Measurements from ENCODE around the gene CIROP.
A peak's percentile ranks its signal among the peaks of the same experiment; 100 is the strongest.

Gene CIROP

GRCh38 chr14:23129759-23130316, 25.0 kb upstream of the CIROP start:
- Histone ChIP-seq H2AFZ (ENCODE audit: low read depth, low read length) (no peak overlapping the region), H2BK120ac (ENCODE audit: low read depth, low read length) (no peak overlapping the region), H2BK12ac (ENCODE audit: low read length in 2 of 2) (no peak overlapping the region), H2AK5ac (ENCODE audit: low read length, severe bottlenecking) (no peak overlapping the region), H3K36me3 (ENCODE audit: control insufficient read depth in 1 of 2, insufficient read depth in 2 of 2, low read depth in 1 of 2, low read length in 2 of 2) (peaks cover 0 to 53% of the 10 kb centered on the region in 2 experiments), H3K4me2 (ENCODE audit: low read length, poor library complexity, severe bottlenecking) (no peak overlapping the region), H3K4ac (ENCODE audit: low read depth in 1 of 2, low read length in 2 of 2) (no peak overlapping the region), H3K18ac (ENCODE audit: low read depth in 1 of 2, low read length in 2 of 2) (no peak overlapping the region), H2BK15ac (ENCODE audit: low read depth, poor library complexity, severe bottlenecking) (no peak overlapping the region), H3K9ac (ENCODE audit: low read length) (no peak overlapping the region), H3K4me1 (ENCODE audit: control insufficient read depth, insufficient read depth, low read depth, low read length) (no peaks in the 10 kb centered on the region), H4K91ac (ENCODE audit: low read length) (no peak overlapping the region), H4K8ac (ENCODE audit: low read length) (no peak overlapping the region), H3K79me1 (replicated peaks; ENCODE audit: low read length, poor library complexity, severe bottlenecking) (no peaks in the 10 kb centered on the region), H3K27ac (ENCODE audit: low read length, poor library complexity, severe bottlenecking) (no peak overlapping the region), H2BK5ac (ENCODE audit: low read depth, low read length, poor library complexity, severe bottlenecking) (no peak overlapping the region), H3K27me3 (ENCODE audit: control insufficient read depth in 1 of 2, insufficient read depth in 1 of 2, low read length in 2 of 2) (peaks cover 0 to 14% of the 10 kb centered on the region in 2 experiments), H3K14ac (ENCODE audit: low read length in 2 of 2) (no peak overlapping the region), H3K23ac (ENCODE audit: low read length in 2 of 2) (no peak overlapping the region), H3K4me3 (ENCODE audit: insufficient read depth in 1 of 2, low read depth in 1 of 2, low read length in 2 of 2) (no peak overlapping the region), H3K9me3 (ENCODE audit: control insufficient read depth, low read length) (no peaks in the 10 kb centered on the region)
- no peak for DNase-seq
- WGBS, result 92% methylated on average over 6 of the region's 7 CpGs

GRCh38 chr14:23128969-23129758, 24.4 kb upstream of the CIROP start:
- Histone ChIP-seq H3K14ac (ENCODE audit: low read length in 2 of 2) (no peak overlapping the region), H2BK15ac (ENCODE audit: low read depth, poor library complexity, severe bottlenecking) (no peak overlapping the region), H3K79me1 (replicated peaks; ENCODE audit: low read length, poor library complexity, severe bottlenecking) (no peaks in the 10 kb centered on the region), H2BK12ac (ENCODE audit: low read length in 2 of 2) (no peak overlapping the region), H4K91ac (ENCODE audit: low read length) (no peak overlapping the region), H3K27ac (ENCODE audit: low read length, poor library complexity, severe bottlenecking) (no peak overlapping the region), H4K8ac (ENCODE audit: low read length) (no peak overlapping the region), H3K9ac (ENCODE audit: low read length) (no peak overlapping the region), H3K9me3 (ENCODE audit: control insufficient read depth, low read length) (no peaks in the 10 kb centered on the region), H3K36me3 (ENCODE audit: control insufficient read depth in 1 of 2, insufficient read depth in 2 of 2, low read depth in 1 of 2, low read length in 2 of 2) (peaks cover 0 to 53% of the 10 kb centered on the region in 2 experiments), H3K4ac (ENCODE audit: low read depth in 1 of 2, low read length in 2 of 2) (no peak overlapping the region), H2AK5ac (ENCODE audit: low read length, severe bottlenecking) (no peak overlapping the region), H3K4me1 (ENCODE audit: control insufficient read depth, insufficient read depth, low read depth, low read length) (no peaks in the 10 kb centered on the region), H2BK120ac (ENCODE audit: low read depth, low read length) (no peak overlapping the region), H3K4me3 (ENCODE audit: insufficient read depth in 1 of 2, low read depth in 1 of 2, low read length in 2 of 2) (no peak overlapping the region), H3K18ac (ENCODE audit: low read depth in 1 of 2, low read length in 2 of 2) (no peak overlapping the region), H3K23ac (ENCODE audit: low read length in 2 of 2) (no peak overlapping the region), H3K4me2 (ENCODE audit: low read length, poor library complexity, severe bottlenecking) (no peak overlapping the region), H3K27me3 (ENCODE audit: control insufficient read depth in 1 of 2, insufficient read depth in 1 of 2, low read length in 2 of 2) (peaks cover 0 to 14% of the 10 kb centered on the region in 2 experiments), H2BK5ac (ENCODE audit: low read depth, low read length, poor library complexity, severe bottlenecking) (no peak overlapping the region), H2AFZ (ENCODE audit: low read depth, low read length) (no peak overlapping the region)
- 96% methylated on average over 7 of the region's 7 CpGs for WGBS
- no peak for DNase-seq

- no peak overlapping the region for H3K18ac ChIP-seq (ENCODE audit: low read depth in 1 of 2, low read length in 2 of 2)
Observed at GRCh38 chr14:23127861-23128260, 23.1 kb upstream of the CIROP start.

GRCh38 chr14:23126548-23127278, 21.9 kb upstream of the CIROP start:
- WGBS, result 87% methylated on average over 6 of the region's 8 CpGs
- no peak for DNase-seq
- H4K8ac ChIP-seq (ENCODE audit: low read length), result no peak overlapping the region

More at GRCh38 chr14:23127861-23128260, 23.1 kb upstream of the CIROP start:
- Histone ChIP-seq H2BK12ac (ENCODE audit: low read length in 2 of 2) (no peak overlapping the region), H2AFZ (ENCODE audit: low read depth, low read length) (no peak overlapping the region), H3K4ac (ENCODE audit: low read depth in 1 of 2, low read length in 2 of 2) (no peak overlapping the region), H3K14ac (ENCODE audit: low read length in 2 of 2) (no peak overlapping the region), H3K27me3 (ENCODE audit: control insufficient read depth in 1 of 2, insufficient read depth in 1 of 2, low read length in 2 of 2) (peaks cover 0 to 14% of the 10 kb centered on the region in 2 experiments), H3K36me3 (ENCODE audit: control insufficient read depth in 1 of 2, insufficient read depth in 2 of 2, low read depth in 1 of 2, low read length in 2 of 2) (peaks cover 0 to 53% of the 10 kb centered on the region in 2 experiments), H3K4me1 (ENCODE audit: control insufficient read depth, insufficient read depth, low read depth, low read length) (no peaks in the 10 kb centered on the region), H2BK120ac (ENCODE audit: low read depth, low read length) (no peak overlapping the region), H3K9me3 (ENCODE audit: control insufficient read depth, low read length) (no peaks in the 10 kb centered on the region), H4K91ac (ENCODE audit: low read length) (no peak overlapping the region), H2BK15ac (ENCODE audit: low read depth, poor library complexity, severe bottlenecking) (no peak overlapping the region), H3K27ac (ENCODE audit: low read length, poor library complexity, severe bottlenecking) (no peak overlapping the region), H4K8ac (ENCODE audit: low read length) (no peak overlapping the region), H3K23ac (ENCODE audit: low read length in 2 of 2) (no peak overlapping the region), H2AK5ac (ENCODE audit: low read length, severe bottlenecking) (no peak overlapping the region), H3K4me2 (ENCODE audit: low read length, poor library complexity, severe bottlenecking) (no peak overlapping the region), H3K79me1 (replicated peaks; ENCODE audit: low read length, poor library complexity, severe bottlenecking) (no peaks in the 10 kb centered on the region), H3K9ac (ENCODE audit: low read length) (no peak overlapping the region), H2BK5ac (ENCODE audit: low read depth, low read length, poor library complexity, severe bottlenecking) (no peak overlapping the region), H3K4me3 (ENCODE audit: insufficient read depth in 1 of 2, low read depth in 1 of 2, low read length in 2 of 2) (no peak overlapping the region)
- no peak for DNase-seq
- 94% methylated on average over 3 of the region's 3 CpGs for WGBS

More at GRCh38 chr14:23126548-23127278, 21.9 kb upstream of the CIROP start:
- Histone ChIP-seq H2BK12ac (ENCODE audit: low read length in 2 of 2) (no peak overlapping the region), H3K18ac (ENCODE audit: low read depth in 1 of 2, low read length in 2 of 2) (no peak overlapping the region), H3K4me1 (ENCODE audit: control insufficient read depth, insufficient read depth, low read depth, low read length) (peaks cover 2% of the 10 kb centered on the region), H3K9me3 (ENCODE audit: control insufficient read depth, low read length) (no peaks in the 10 kb centered on the region), H2BK5ac (ENCODE audit: low read depth, low read length, poor library complexity, severe bottlenecking) (no peak overlapping the region), H2BK120ac (ENCODE audit: low read depth, low read length) (no peak overlapping the region), H3K36me3 (ENCODE audit: control insufficient read depth in 1 of 2, insufficient read depth in 2 of 2, low read depth in 1 of 2, low read length in 2 of 2) (peaks cover 0 to 48% of the 10 kb centered on the region in 2 experiments), H3K79me1 (replicated peaks; ENCODE audit: low read length, poor library complexity, severe bottlenecking) (no peaks in the 10 kb centered on the region), H3K14ac (ENCODE audit: low read length in 2 of 2) (peak overlapping the region in 1 of 2 experiments; percentile 37), H2AK5ac (ENCODE audit: low read length, severe bottlenecking) (no peak overlapping the region), H3K4me2 (ENCODE audit: low read length, poor library complexity, severe bottlenecking) (no peak overlapping the region), H3K9ac (ENCODE audit: low read length) (no peak overlapping the region), H3K4ac (ENCODE audit: low read depth in 1 of 2, low read length in 2 of 2) (no peak overlapping the region), H2BK15ac (ENCODE audit: low read depth, poor library complexity, severe bottlenecking) (no peak overlapping the region), H3K23ac (ENCODE audit: low read length in 2 of 2) (no peak overlapping the region), H3K27me3 (ENCODE audit: control insufficient read depth in 1 of 2, insufficient read depth in 1 of 2, low read length in 2 of 2) (peaks cover 0 to 14% of the 10 kb centered on the region in 2 experiments), H3K4me3 (ENCODE audit: insufficient read depth in 1 of 2, low read depth in 1 of 2, low read length in 2 of 2) (no peak overlapping the region), H2AFZ (ENCODE audit: low read depth, low read length) (no peak overlapping the region), H3K27ac (ENCODE audit: low read length, poor library complexity, severe bottlenecking) (no peak overlapping the region), H4K91ac (ENCODE audit: low read length) (no peak overlapping the region)
